ENCODE results near the gene UPB1. TPM values are rescaled to one million over a fixed set of nuclear protein-coding genes. Genes with fewer than 3 reads are reported as not detected.
A peak's percentile ranks its signal among the peaks of the same experiment; 100 is the strongest.

Gene UPB1
- total RNA-seq, 1 experiment from 2014 or later, result 0.11 TPM

GRCh38 chr22:24504956-24505736, 10.0 kb downstream of the UPB1 start:
- Histone ChIP-seq H3K27me3 (replicated peaks; ENCODE audit: insufficient read depth, low read depth, low read length, poor library complexity) (no peaks in the 10 kb centered on the region), H3K27ac (ENCODE audit: low read depth, low read length, poor library complexity, severe bottlenecking) (no peak overlapping the region), H3K4me1 (ENCODE audit: insufficient read depth, low read length, poor library complexity, severe bottlenecking) (peaks cover 6% of the 10 kb centered on the region), H3K9me3 (ENCODE audit: low read depth, low read length, poor library complexity, severe bottlenecking) (no peaks in the 10 kb centered on the region), H3K36me3 (ENCODE audit: insufficient read depth, low read length, poor library complexity, severe bottlenecking) (no peaks in the 10 kb centered on the region), H3K4me3 (ENCODE audit: low read depth, low read length, poor library complexity, severe bottlenecking) (no peak overlapping the region)
- DNase-seq (ENCODE audit: low spot score), result no peak
- BruUV-seq (replicated peaks), result no TSS peak
- ChIA-PET CTCF (no interaction called here), POLR2A (ENCODE audit: low non-redundant PET) (interaction anchor here (0.7 kb wide), 1 partner anchor 45 kb away, joined by 3 read pairs; no protein-coding TSS in a partner anchor)
- TF ChIP-seq EZH2 (IDR thresholded peaks at IDR 0.05; ENCODE audit: borderline replicate concordance, low read depth, low read length, poor library complexity, severe bottlenecking) (no peak), CTCF (conservative IDR thresholded peaks at IDR 0.05; ENCODE audit: low read depth, low read length) (no peak)
- intact Hi-C loops (cut with micrococcal nuclease; ENCODE audit: unreplicated experiment), result no loop called here

GRCh38 chr22:24506802-24507438, 11.8 kb downstream of the UPB1 start:
- intact Hi-C loops (cut with micrococcal nuclease; ENCODE audit: unreplicated experiment), result no loop called here
- no peak overlapping the region for H3K27ac ChIP-seq (ENCODE audit: low read depth, low read length, poor library complexity, severe bottlenecking)
- H3K36me3 ChIP-seq (ENCODE audit: insufficient read depth, low read length, poor library complexity, severe bottlenecking), result no peaks in the 10 kb centered on the region
- CTCF ChIA-PET, result interaction anchor here (0.6 kb wide), 1 partner anchor 14 kb away, joined by 4 read pairs; no protein-coding TSS in a partner anchor
- no peaks in the 10 kb centered on the region for H3K27me3 ChIP-seq (replicated peaks; ENCODE audit: insufficient read depth, low read depth, low read length, poor library complexity)
- DNase-seq (ENCODE audit: low spot score), result peak; percentile 31
- no TSS peak for BruUV-seq (replicated peaks)
- TF ChIP-seq CTCF (conservative IDR thresholded peaks at IDR 0.05; ENCODE audit: low read depth, low read length) (no peak), EZH2 (IDR thresholded peaks at IDR 0.05; ENCODE audit: borderline replicate concordance, low read depth, low read length, poor library complexity, severe bottlenecking) (no peak)
- no peak overlapping the region for H3K4me3 ChIP-seq (ENCODE audit: low read depth, low read length, poor library complexity, severe bottlenecking)
- H3K4me1 ChIP-seq (ENCODE audit: insufficient read depth, low read length, poor library complexity, severe bottlenecking), result peaks cover 6% of the 10 kb centered on the region
- H3K9me3 ChIP-seq (ENCODE audit: low read depth, low read length, poor library complexity, severe bottlenecking), result no peaks in the 10 kb centered on the region
- POLR2A ChIA-PET (ENCODE audit: low non-redundant PET), result no interaction called here

- no TSS peak for BruUV-seq (replicated peaks)
- ChIA-PET POLR2A (ENCODE audit: low non-redundant PET) (no interaction called here), CTCF (interaction anchor here (0.7 kb wide), 1 partner anchor 195 kb away, joined by 3 read pairs; no protein-coding TSS in a partner anchor)
- no peak for TF ChIP-seq EZH2 (IDR thresholded peaks at IDR 0.05; ENCODE audit: borderline replicate concordance, low read depth, low read length, poor library complexity, severe bottlenecking)
- H3K9me3 ChIP-seq (ENCODE audit: low read depth, low read length, poor library complexity, severe bottlenecking), result no peaks in the 10 kb centered on the region
- no peaks in the 10 kb centered on the region for H3K36me3 ChIP-seq (ENCODE audit: insufficient read depth, low read length, poor library complexity, severe bottlenecking)
- H3K27ac ChIP-seq (ENCODE audit: low read depth, low read length, poor library complexity, severe bottlenecking), result no peak overlapping the region
- H3K4me1 ChIP-seq (ENCODE audit: insufficient read depth, low read length, poor library complexity, severe bottlenecking), result peaks cover 6% of the 10 kb centered on the region
- H3K27me3 ChIP-seq (replicated peaks; ENCODE audit: insufficient read depth, low read depth, low read length, poor library complexity), result no peaks in the 10 kb centered on the region
- intact Hi-C loops (cut with micrococcal nuclease; ENCODE audit: unreplicated experiment), result no loop called here
- H3K4me3 ChIP-seq (ENCODE audit: low read depth, low read length, poor library complexity, severe bottlenecking), result no peak overlapping the region
- no peak for DNase-seq (ENCODE audit: low spot score)
Observed at GRCh38 chr22:24507716-24508115, 12.6 kb downstream of the UPB1 start.

Measured in A673 (cell line).